K562 (cell line): ENCODE measurements around the gene ZNF41. TPM values are rescaled to one million over a fixed set of nuclear protein-coding genes. Genes with fewer than 3 reads are reported as not detected.

Experiments used
- ATAC-seq: fragments of 200-7000 bp; cut with Tn5 transposase; 3 replicates; pipeline ENCODE4 v1.9.1; 2020; ENCODE audit warnings: moderate library complexity
- Bru-seq: library from RNA; stranded (reverse); fragments of 400-500 nt; gene quantifications from one replicate; lab custom pipeline; 2021; lab: Mats Ljungman, UMichigan
- BruChase-seq, 2 experiments: library from RNA; stranded (reverse); fragments of 400-500 nt; gene quantifications; one replicate each; lab custom pipeline; 2021; lab: Mats Ljungman, UMichigan
- BruUV-seq: library from RNA; stranded (reverse); fragments of 400-500 nt; replicated peaks from 2 replicates; lab custom pipeline; 2021; lab: Mats Ljungman, UMichigan
- CTCF ChIA-PET: fragments of 300-600 bp; formaldehyde crosslinking; extraction: SDS; loops from one replicate; lab custom pipeline; 2021; ENCODE audit warnings: low intra/inter-chr PET ratio; lab: Yijun Ruan, JAX
- POLR2A ChIA-PET: fragments of 300-600, 350-650 bp; sonication (Branson Sonifier 250); formaldehyde crosslinking; extraction: SDS; loops from one replicate; lab custom pipeline; 2021; ENCODE audit warnings: antibody characterized with exemption, inconsistent platforms; lab: Yijun Ruan, JAX
- DNase-seq, 4 experiments: peaks; one replicate each; pipeline versions ENCODE4 v3.0.0 to v3.0.0-alpha.2; 2011 to 2018; ENCODE audit warnings: low spot score in 3 of 4, mixed read lengths in 3 of 4; ENCODE audit errors: extremely low read depth in 1 of 4
- FAIRE-seq: peaks from 2 replicates; lab custom pipeline; 2011; peaks lifted over from hg19 to GRCh38; lab: Jason Lieb, UNC
- H2AFZ ChIP-seq: 2 replicates; pipeline ENCODE4 v1.6.0; 2011; ENCODE audit warnings: low read depth, low read length, control low read depth, inconsistent platforms
- H3K27ac ChIP-seq: fragments of 200-600 bp; 3 replicates; pipeline ENCODE4 v1.8.0; 2011; ENCODE audit warnings: low read depth, mild to moderate bottlenecking, control low read depth, inconsistent platforms, low read length, moderate library complexity, mixed read lengths; ENCODE audit errors: extremely low read depth
- H3K27me3 ChIP-seq, 2 experiments: fragments of 300-600 bp in 1 of 2; 2 replicates in 1 of 2; 3 replicates in 1 of 2; pipeline versions ENCODE4 v1.6.0 to v1.8.0; 2011; ENCODE audit warnings: inconsistent platforms in 2 of 2, low read length in 2 of 2, mild to moderate bottlenecking in 1 of 2, mixed read lengths in 1 of 2, moderate library complexity in 1 of 2; ENCODE audit not compliant: control insufficient read depth in 2 of 2, insufficient read depth in 2 of 2
- H3K36me3 ChIP-seq: fragments of 300-600 bp; 3 replicates; pipeline ENCODE4 v1.8.0; 2011; ENCODE audit warnings: mild to moderate bottlenecking, low read length, inconsistent platforms; ENCODE audit not compliant: control insufficient read depth, insufficient read depth
- H3K4me1 ChIP-seq, 2 experiments: fragments of 200-600 bp in 1 of 2; replicated peaks in 1 of 2; 2 replicates in 1 of 2; 3 replicates in 1 of 2; pipeline versions ENCODE4 v1.5.1 to v1.8.0; 2011; ENCODE audit warnings: inconsistent platforms in 2 of 2, low read length in 2 of 2, mild to moderate bottlenecking in 1 of 2, mixed read lengths in 1 of 2, moderate library complexity in 1 of 2; ENCODE audit not compliant: control insufficient read depth in 2 of 2, insufficient read depth in 2 of 2
- H3K4me2 ChIP-seq: 2 replicates; pipeline ENCODE4 v1.6.1; 2011; ENCODE audit warnings: low read length, control low read depth, inconsistent platforms, mixed read lengths; ENCODE audit not compliant: insufficient read depth
- H3K4me3 ChIP-seq: fragments of 200-600 bp; sonication (generic), shearing (Covaris generic); 2 replicates; pipeline ENCODE4 v1.5.1; 2016; ENCODE audit warnings: control low read depth, inconsistent platforms
- H3K79me2 ChIP-seq: fragments of 200-600 bp; 3 replicates; pipeline ENCODE4 v1.8.0; 2011; ENCODE audit warnings: low read length, inconsistent platforms; ENCODE audit not compliant: control insufficient read depth, insufficient read depth
- H3K9ac ChIP-seq, 2 experiments: 2 replicates each; pipeline versions ENCODE4 v1.6.0 to v1.6.1; 2011; ENCODE audit warnings: low read depth in 2 of 2, low read length in 2 of 2, control low read depth in 1 of 2, inconsistent platforms in 1 of 2, mild to moderate bottlenecking in 1 of 2, mixed read lengths in 1 of 2; ENCODE audit not compliant: insufficient read depth in 1 of 2
- H3K9me1 ChIP-seq: one replicate; pipeline ENCODE4 v1.6.0; 2011; ENCODE audit warnings: inconsistent platforms, mild to moderate bottlenecking, low read length, moderate library complexity; ENCODE audit not compliant: control insufficient read depth, insufficient read depth
- H3K9me3 ChIP-seq: replicated peaks from 2 replicates; pipeline ENCODE4 v1.5.1; 2011; ENCODE audit warnings: low read depth, low read length, inconsistent platforms; ENCODE audit not compliant: control insufficient read depth, insufficient read depth
- H4K20me1 ChIP-seq: replicated peaks from 2 replicates; pipeline ENCODE4 v1.6.1; 2011; ENCODE audit warnings: low read length, inconsistent platforms, mixed read lengths; ENCODE audit not compliant: control insufficient read depth, insufficient read depth
- CSDE1 ChIP-seq, 2 experiments: fragments of 450-650 bp; IDR thresholded peaks; 2 replicates each; pipeline ENCODE4 v1.6.1; 2016; ENCODE audit warnings: mild to moderate bottlenecking in 1 of 2
- MYC ChIP-seq, 2 experiments: fragments of 250-450 bp in 1 of 2; sonication (Bioruptor Pico) in 1 of 2; IDR thresholded peaks; 2 replicates each; pipeline versions ENCODE4 v1.5.1 to v1.6.1; 2012 to 2021; ENCODE audit warnings: low read depth in 2 of 2, borderline replicate concordance in 1 of 2, improper control_type of control experiment in 1 of 2, low read length in 1 of 2, mild to moderate bottlenecking in 1 of 2, moderate library complexity in 1 of 2
- PHF8 ChIP-seq: fragments of 200-600 bp; sonication (generic); IDR thresholded peaks from 2 replicates; pipeline ENCODE4 v1.6.1; 2012; ENCODE audit warnings: mixed run types, mild to moderate bottlenecking, inconsistent platforms, low read length, moderate library complexity, borderline replicate concordance
- SIN3B ChIP-seq: fragments of 450-650 bp; IDR thresholded peaks from 2 replicates; pipeline ENCODE4 v1.6.1; 2017; ENCODE audit warnings: low read depth, mild to moderate bottlenecking, moderate library complexity
- TEAD1 ChIP-seq, 2 experiments: fragments of 450-650 bp in 1 of 2; sonication (generic) in 1 of 2; formaldehyde crosslinking; IDR thresholded peaks; 2 replicates each; pipeline versions ENCODE4 v1.4.0 to v1.8.0; 2020 to 2022; ENCODE audit warnings: mild to moderate bottlenecking in 2 of 2, missing genetic modification reagents in 1 of 2
- WGBS: fragments of 100-300 bp; shearing (Covaris generic); methylation state at CpG from one replicate; pipeline ENCODE4 v1.1.6; 2016; ENCODE audit warnings: low coverage, mixed read lengths; ENCODE audit not compliant: insufficient coverage; ENCODE audit errors: missing lambda C conversion rate; 5-methylcytosine and 5-hydroxymethylcytosine counted together
- in situ Hi-C: fragments of 300-500 bp; cut with MboI; formaldehyde crosslinking; loops from 4 replicates; pipeline ENCODE4 v1.15.0; 2018; ENCODE audit warnings: inconsistent platforms, mixed read lengths
- intact Hi-C: fragments of 100-400 bp; cut with micrococcal nuclease; formaldehyde crosslinking; loops from 2 replicates; pipeline ENCODE4 v1.14.2; 2022
- long read RNA-seq, 3 experiments: library from polyadenylated mRNA in 2 of 3; library from RNA in 1 of 3; unstranded in 2 of 3; stranded (forward) in 1 of 3; transcript quantifications; one replicate each; pipeline ENCODE4 v2.0.0, GENCODE V29; 2019 to 2022
- polyA minus RNA-seq, 3 experiments: library from RNA; depleted of rRNA, polyadenylated mRNA; stranded (reverse); fragments of >200 nt; gene quantifications; 2 replicates each; pipeline ENCODE4 v1.2.3, GENCODE V29; 2011
- polyA plus RNA-seq, 8 experiments: library from polyadenylated mRNA; depleted of rRNA in 4 of 8; stranded (reverse) in 5 of 8; unstranded in 3 of 8; fragments of >200 nt; fragmentation: Nextera tagmentation in 2 of 8; fragmentation: Illumina TruSeq in 1 of 8; extraction: Ambion mirVana in 2 of 8; extraction: Trizol in 1 of 8; gene quantifications; 2 replicates each; pipeline versions ENCODE4 v1.2.1 to v1.2.3, GENCODE V29; 2011 to 2014; ENCODE audit warnings: inconsistent platforms in 1 of 8, missing spikeins in 1 of 8
- total RNA-seq, 7 experiments: library from RNA; depleted of rRNA in 6 of 7; stranded (reverse); fragments of >200 nt in 6 of 7; fragmentation: Illumina TruSeq in 2 of 7; extraction: Trizol in 2 of 7; gene quantifications; 2 replicates each; pipeline versions ENCODE4 v1.2.1 to v1.2.3, GENCODE V29; 2011 to 2021; ENCODE audit warnings: low replicate concordance in 1 of 7
- TF ChIP-seq, protein P1 (sequence below): fragments of 450-650 bp; IDR thresholded peaks from 2 replicates; pipeline ENCODE4 v1.6.1; 2016; ENCODE audit warnings: borderline replicate concordance
- TF ChIP-seq, protein P2 (sequence below): fragments of 200-800 bp; sonication (Bioruptor generic); IDR thresholded peaks from 2 replicates; pipeline ENCODE4 v1.6.1; 2016; ENCODE audit warnings: missing genetic modification characterization, missing compliant biosample characterization

The ZNF41 gene
- total RNA-seq (2011; cell fraction: chromatin; rRNA removed; ENCODE audit: low replicate concordance): 5.4 and 15.9 TPM in 2 replicates
- 4.2 and 5.9 TPM in 2 replicates for total RNA-seq (2011; cell fraction: nucleolus; rRNA removed)
- 7.6 and 8.9 TPM in 2 replicates for total RNA-seq (2011; cell fraction: nucleoplasm; rRNA removed)
- total RNA-seq (2014; rRNA removed) (5.9 and 6.1 TPM in 2 replicates), total RNA-seq (2014; rRNA removed; fragmentation: Illumina TruSeq; extraction: Trizol) (7.3 and 8.6 TPM in 2 replicates), total RNA-seq (2015; rRNA removed; fragmentation: Illumina TruSeq; extraction: Trizol) (7.6 and 7.8 TPM in 2 replicates), total RNA-seq (2021) (6.8 and 6.9 TPM in 2 replicates), polyA plus RNA-seq (2011; rRNA removed) (5.0 and 6.6 TPM in 2 replicates), polyA plus RNA-seq (2014; fragmentation: Illumina TruSeq; extraction: Trizol) (6.7 and 7.7 TPM in 2 replicates), polyA plus RNA-seq (2014; fragmentation: Nextera tagmentation; extraction: Ambion mirVana) (1 to 10 TPM in 1 of 2 experiments, under 1 TPM in 1; 0.53 to 2.5 TPM), polyA plus RNA-seq (2014; rRNA removed) (5.2 and 5.3 TPM in 2 replicates), polyA minus RNA-seq (2011; rRNA and poly(A)+ RNA removed) (10.5 and 13.8 TPM in 2 replicates), Bru-seq, nascent RNA (percentile 63 among the genes with signal in this experiment), BruChase-seq, experiment 1, labeled RNA remaining after a 2-hour chase (percentile 69 among the genes with signal in this experiment), BruChase-seq, experiment 2, labeled RNA remaining after a 6-hour chase (percentile 69 among the genes with signal in this experiment)
- polyA plus RNA-seq (2011; cell fraction: cytosol; rRNA removed): 2.2 and 2.6 TPM in 2 replicates
- polyA plus RNA-seq (2011; cell fraction: nucleus; rRNA removed): 5.4 TPM in 2 replicates
- polyA plus RNA-seq (2012): 4.0 and 4.3 TPM in 2 replicates
- polyA minus RNA-seq (2011; cell fraction: cytosol; rRNA and poly(A)+ RNA removed): 2.7 and 5.9 TPM in 2 replicates
- 3.5 and 3.6 TPM in 2 replicates for polyA minus RNA-seq (2011; cell fraction: nucleus; rRNA and poly(A)+ RNA removed)
- long read RNA-seq, experiment 1, full-length matches to known transcripts: 1 of 29 reads
- long read RNA-seq, experiment 1, partial matches to known transcripts: 4 of 29 reads
- long read RNA-seq, experiment 1, other reads (novel, unspliced or antisense): 24 of 29 reads
- long read RNA-seq, experiment 2: 0 reads
- long read RNA-seq, experiment 3, partial matches to known transcripts: 0 of 1 reads
- long read RNA-seq, experiment 3, other reads (novel, unspliced or antisense): 1 of 1 reads

DNA sequence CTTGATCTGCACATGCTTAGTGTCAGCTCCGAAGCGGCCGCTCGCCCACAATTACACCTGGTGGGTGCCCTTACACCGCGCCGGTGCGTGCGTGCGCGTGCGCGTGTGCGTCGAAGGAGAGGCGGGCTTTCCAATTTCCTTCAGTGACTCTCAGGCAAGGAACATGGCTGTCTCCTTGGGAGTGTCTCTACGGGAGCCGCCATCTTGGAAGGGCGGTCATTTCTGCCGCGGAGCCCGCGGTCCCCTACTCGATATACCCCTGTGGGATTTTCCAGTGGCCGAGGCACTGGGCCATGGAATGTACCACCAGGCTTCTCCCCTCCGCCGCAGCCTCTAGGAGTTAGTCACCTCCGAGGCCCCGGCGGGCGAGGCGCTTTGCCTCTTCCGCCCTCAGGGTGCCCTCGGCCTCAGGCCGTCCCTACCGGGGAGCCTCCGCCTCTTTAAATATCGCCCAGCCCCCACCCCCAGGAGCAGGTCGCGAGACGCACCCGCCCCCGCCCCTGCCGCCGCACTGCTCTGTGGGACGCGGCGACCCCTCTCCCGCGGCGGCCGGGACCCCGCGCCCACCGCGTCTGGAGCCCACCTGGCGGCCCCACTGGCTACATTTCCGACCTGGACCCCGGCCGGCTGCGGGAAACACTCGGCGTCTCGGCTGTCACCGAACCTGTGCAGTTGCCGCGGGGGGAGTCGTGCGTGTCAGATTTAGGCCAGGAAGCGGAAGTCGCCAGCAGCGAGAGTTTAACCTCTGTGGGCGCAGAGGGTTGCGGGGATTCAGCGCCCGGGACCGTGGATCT lies at the start of gene ZNF41:
TSS of gene ZNF41 (minus strand) at position 711 of the 794 bp plus-strand sequence. CDS start 15,741 bp downstream, outside the sequence.
- peak within 1 kb of the TSS; percentile 85 for H3K27ac ChIP-seq
- WGBS: under 1% methylated on average over 47 of the region's 77 CpGs
- FAIRE-seq (peak; percentile 90), ATAC-seq (peak; percentile 92), DNase-seq (peak; percentile 84 to 92 (median 86))
- H3K4me1 ChIP-seq: peaks cover 2 to 4% of the 10 kb centered on the region in 2 experiments; a peak in 3 of 5 replicates
- H4K20me1 ChIP-seq: no peaks in the 10 kb centered on the region
- H3K9me1 ChIP-seq: no peaks in the 10 kb centered on the region
- intact Hi-C loops (no loop called here), in situ Hi-C loops (no loop called here)
- CTCF ChIA-PET: no interaction called here
- POLR2A ChIA-PET: interaction anchor here (0.6 to 0.8 kb wide), 2 partner anchors 14 to 518 kb away, joined by 3 read pairs; no protein-coding TSS in a partner anchor
- H2AFZ ChIP-seq: peak within 1 kb of the TSS; percentile 92
- peak within 1 kb of the TSS; percentile 90 for H3K4me2 ChIP-seq
- peaks cover 32% of the 10 kb centered on the region for H3K79me2 ChIP-seq
- H3K9me3 ChIP-seq: no peaks in the 10 kb centered on the region
- peak within 1 kb of the TSS; percentile 52 for H3K4me3 ChIP-seq
- no peaks in the 10 kb centered on the region for H3K27me3 ChIP-seq
- BruUV-seq: no TSS peak
- no peaks in the 10 kb centered on the region for H3K36me3 ChIP-seq
- H3K9ac ChIP-seq: peak within 1 kb of the TSS; percentile 85 to 90
- TF ChIP-seq, protein P1, sequence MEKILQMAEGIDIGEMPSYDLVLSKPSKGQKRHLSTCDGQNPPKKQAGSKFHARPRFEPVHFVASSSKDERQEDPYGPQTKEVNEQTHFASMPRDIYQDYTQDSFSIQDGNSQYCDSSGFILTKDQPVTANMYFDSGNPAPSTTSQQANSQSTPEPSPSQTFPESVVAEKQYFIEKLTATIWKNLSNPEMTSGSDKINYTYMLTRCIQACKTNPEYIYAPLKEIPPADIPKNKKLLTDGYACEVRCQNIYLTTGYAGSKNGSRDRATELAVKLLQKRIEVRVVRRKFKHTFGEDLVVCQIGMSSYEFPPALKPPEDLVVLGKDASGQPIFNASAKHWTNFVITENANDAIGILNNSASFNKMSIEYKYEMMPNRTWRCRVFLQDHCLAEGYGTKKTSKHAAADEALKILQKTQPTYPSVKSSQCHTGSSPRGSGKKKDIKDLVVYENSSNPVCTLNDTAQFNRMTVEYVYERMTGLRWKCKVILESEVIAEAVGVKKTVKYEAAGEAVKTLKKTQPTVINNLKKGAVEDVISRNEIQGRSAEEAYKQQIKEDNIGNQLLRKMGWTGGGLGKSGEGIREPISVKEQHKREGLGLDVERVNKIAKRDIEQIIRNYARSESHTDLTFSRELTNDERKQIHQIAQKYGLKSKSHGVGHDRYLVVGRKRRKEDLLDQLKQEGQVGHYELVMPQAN: peak; percentile 19; the same call in 1 of the 2 replicates
- TF ChIP-seq SIN3B (no peak), MYC (IDR thresholded peaks at IDR 0.05; ENCODE audit: low read depth, low read length) (peak; percentile 48; the same call in 1 of the 2 replicates), MYC (CRISPR knock-in tag; IDR thresholded peaks at IDR 0.05; ENCODE audit: borderline replicate concordance, low read depth) (no peak), CSDE1 (IDR thresholded peaks at IDR 0.05) (peak in 1 of 2 experiments; percentile 86; a peak in 1 of 4 replicates), PHF8 (peak; percentile 75), TEAD1 (CRISPR knock-in tag; IDR thresholded peaks at IDR 0.05) (peak in 1 of 2 experiments; percentile 56; a peak in 2 of 4 replicates)
- TF ChIP-seq, protein P2, sequence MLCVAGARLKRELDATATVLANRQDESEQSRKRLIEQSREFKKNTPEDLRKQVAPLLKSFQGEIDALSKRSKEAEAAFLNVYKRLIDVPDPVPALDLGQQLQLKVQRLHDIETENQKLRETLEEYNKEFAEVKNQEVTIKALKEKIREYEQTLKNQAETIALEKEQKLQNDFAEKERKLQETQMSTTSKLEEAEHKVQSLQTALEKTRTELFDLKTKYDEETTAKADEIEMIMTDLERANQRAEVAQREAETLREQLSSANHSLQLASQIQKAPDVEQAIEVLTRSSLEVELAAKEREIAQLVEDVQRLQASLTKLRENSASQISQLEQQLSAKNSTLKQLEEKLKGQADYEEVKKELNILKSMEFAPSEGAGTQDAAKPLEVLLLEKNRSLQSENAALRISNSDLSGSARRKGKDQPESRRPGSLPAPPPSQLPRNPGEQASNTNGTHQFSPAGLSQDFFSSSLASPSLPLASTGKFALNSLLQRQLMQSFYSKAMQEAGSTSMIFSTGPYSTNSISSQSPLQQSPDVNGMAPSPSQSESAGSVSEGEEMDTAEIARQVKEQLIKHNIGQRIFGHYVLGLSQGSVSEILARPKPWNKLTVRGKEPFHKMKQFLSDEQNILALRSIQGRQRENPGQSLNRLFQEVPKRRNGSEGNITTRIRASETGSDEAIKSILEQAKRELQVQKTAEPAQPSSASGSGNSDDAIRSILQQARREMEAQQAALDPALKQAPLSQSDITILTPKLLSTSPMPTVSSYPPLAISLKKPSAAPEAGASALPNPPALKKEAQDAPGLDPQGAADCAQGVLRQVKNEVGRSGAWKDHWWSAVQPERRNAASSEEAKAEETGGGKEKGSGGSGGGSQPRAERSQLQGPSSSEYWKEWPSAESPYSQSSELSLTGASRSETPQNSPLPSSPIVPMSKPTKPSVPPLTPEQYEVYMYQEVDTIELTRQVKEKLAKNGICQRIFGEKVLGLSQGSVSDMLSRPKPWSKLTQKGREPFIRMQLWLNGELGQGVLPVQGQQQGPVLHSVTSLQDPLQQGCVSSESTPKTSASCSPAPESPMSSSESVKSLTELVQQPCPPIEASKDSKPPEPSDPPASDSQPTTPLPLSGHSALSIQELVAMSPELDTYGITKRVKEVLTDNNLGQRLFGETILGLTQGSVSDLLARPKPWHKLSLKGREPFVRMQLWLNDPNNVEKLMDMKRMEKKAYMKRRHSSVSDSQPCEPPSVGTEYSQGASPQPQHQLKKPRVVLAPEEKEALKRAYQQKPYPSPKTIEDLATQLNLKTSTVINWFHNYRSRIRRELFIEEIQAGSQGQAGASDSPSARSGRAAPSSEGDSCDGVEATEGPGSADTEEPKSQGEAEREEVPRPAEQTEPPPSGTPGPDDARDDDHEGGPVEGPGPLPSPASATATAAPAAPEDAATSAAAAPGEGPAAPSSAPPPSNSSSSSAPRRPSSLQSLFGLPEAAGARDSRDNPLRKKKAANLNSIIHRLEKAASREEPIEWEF: no peak
